GM12891 (cell line): ENCODE data around the gene SLC5A5.
A peak's percentile ranks its signal among the peaks of the same experiment; 100 is the strongest.

Source experiments
- DNase-seq: peaks from one replicate; pipeline ENCODE4 v3.0.0; 2011; ENCODE audit warnings: low spot score; ENCODE audit not compliant: insufficient read length
- FAIRE-seq: peaks from 2 replicates; lab custom pipeline; 2011; peaks lifted over from hg19 to GRCh38; lab: Jason Lieb, UNC
- PAX5 ChIP-seq: IDR thresholded peaks from 2 replicates; pipeline ENCODE4 v1.6.1; 2011; ENCODE audit warnings: low read length, moderate library complexity, mild to moderate bottlenecking; ENCODE audit not compliant: insufficient read depth, severe bottlenecking
- POLR2A ChIP-seq: IDR thresholded peaks from 2 replicates; pipeline ENCODE4 v1.6.1; 2011; ENCODE audit warnings: low read depth, low read length, control low read depth
- POLR2AphosphoS5 ChIP-seq: IDR thresholded peaks from 2 replicates; pipeline ENCODE4 v1.6.1; 2011; ENCODE audit warnings: low read depth, low read length, control low read depth
- POU2F2 ChIP-seq: IDR thresholded peaks from 2 replicates; pipeline ENCODE4 v1.6.1; 2011; ENCODE audit warnings: low read depth, mild to moderate bottlenecking, control low read depth, low read length, moderate library complexity
- SPI1 ChIP-seq: IDR thresholded peaks from 2 replicates; pipeline ENCODE4 v1.6.1; 2011; ENCODE audit warnings: low read depth, low read length, control low read depth
- TAF1 ChIP-seq: IDR thresholded peaks from 2 replicates; pipeline ENCODE4 v1.6.1; 2011; ENCODE audit warnings: low read depth, low read length, control low read depth

SLC5A5 gene

DNA sequence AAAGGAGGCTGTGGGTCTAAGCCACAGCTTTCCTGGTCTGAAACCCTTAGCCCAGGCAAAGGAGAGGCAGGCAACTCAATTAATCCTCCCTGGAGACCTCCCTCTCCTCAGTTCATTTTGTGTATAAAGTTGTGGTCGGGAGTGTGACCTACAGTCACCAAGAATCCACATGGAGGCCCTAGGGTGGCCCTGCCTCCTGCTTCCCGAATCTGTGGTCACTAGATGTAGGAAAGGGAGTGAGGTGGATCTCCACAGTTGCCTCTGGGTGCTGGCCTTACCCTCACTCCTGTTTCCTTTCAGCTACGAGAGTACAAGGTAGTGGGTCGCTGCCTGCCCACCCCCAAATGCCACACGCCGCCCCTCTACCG, 10.8 kb upstream of the SLC5A5 start:
- FAIRE-seq, result no peak
- no peak for TF ChIP-seq POU2F2
- TF ChIP-seq TAF1, result no peak
- no peak for TF ChIP-seq POLR2A
- TF ChIP-seq PAX5, result no peak
- no peak for TF ChIP-seq POLR2AphosphoS5
- no peak for TF ChIP-seq SPI1
- DNase-seq, result no peak

- DNase-seq, result no peak
- no peak for FAIRE-seq
- 0 out of 2 replicates have a peak, but pooled peaks have one; percentile 43 for TF ChIP-seq POLR2A
- no peak for TF ChIP-seq TAF1
Observed at GRCh38 chr19:17861542-17862402, 10.0 kb upstream of the SLC5A5 start.

- FAIRE-seq (no peak), DNase-seq (no peak)
- TF ChIP-seq SPI1, result no peak
- TF ChIP-seq PAX5, result peak; percentile 23
Observed at GRCh38 chr19:17862711-17863519, 8.8 kb upstream of the SLC5A5 start.

DNA sequence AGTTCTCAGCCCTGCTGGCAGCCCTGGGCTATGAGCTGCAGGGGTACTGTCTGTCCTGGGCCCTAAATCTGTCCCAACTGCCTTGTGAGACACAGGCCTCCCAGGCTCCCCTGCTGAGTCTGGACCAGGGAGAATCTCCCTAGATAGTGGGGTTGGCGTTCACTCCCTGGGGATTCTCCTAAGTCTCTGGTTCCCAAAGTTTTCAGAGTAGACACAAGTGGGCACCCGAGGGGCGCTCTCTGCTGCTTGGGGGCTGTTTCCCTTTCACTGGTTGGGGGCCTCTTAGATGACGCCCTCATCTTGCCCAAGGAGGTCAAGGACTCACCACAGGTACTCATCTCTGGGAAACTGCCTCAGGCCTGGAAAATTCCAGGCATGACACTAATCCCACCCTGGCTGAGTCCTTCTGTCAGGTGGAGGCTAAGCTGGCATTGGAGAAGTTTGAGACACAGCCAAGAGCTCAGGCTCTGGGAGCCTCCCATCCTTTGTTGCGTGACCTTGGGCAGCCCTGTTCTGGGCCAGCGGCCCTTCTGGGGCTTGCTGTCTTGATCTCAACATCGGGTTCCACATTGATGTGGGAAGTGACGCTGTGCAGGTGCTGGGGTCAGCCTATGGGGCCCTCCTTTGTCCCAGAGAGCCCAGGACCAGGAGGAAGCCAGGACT, 8.1 kb upstream of the SLC5A5 start:
- no peak for TF ChIP-seq POLR2A
- no peak for TF ChIP-seq PAX5
- TF ChIP-seq POU2F2, result no peak
- TF ChIP-seq POLR2AphosphoS5, result no peak; the same call in 1 of the 2 replicates
- TF ChIP-seq SPI1, result no peak
- no peak for TF ChIP-seq TAF1

GRCh38 chr19:17865364-17866311, 6.1 kb upstream of the SLC5A5 start:
- DNase-seq (no peak), FAIRE-seq (peak; percentile 57)
- peak; percentile 84 for TF ChIP-seq POLR2AphosphoS5
- peak; percentile 10; the same call in 1 of the 2 replicates for TF ChIP-seq POU2F2
- peak; percentile 73 for TF ChIP-seq POLR2A
- no peak for TF ChIP-seq TAF1

More for the DNA sequence above, 8.1 kb upstream of the SLC5A5 start:
- no peak for DNase-seq
- FAIRE-seq, result no peak

GRCh38 chr19:17866312-17866963, 5.3 kb upstream of the SLC5A5 start:
- TF ChIP-seq POLR2A, result no peak
- TF ChIP-seq PAX5, result no peak
- TF ChIP-seq POU2F2, result no peak
- 0 out of 2 replicates have a peak, but pooled peaks have one; percentile 11 for TF ChIP-seq POLR2AphosphoS5
- TF ChIP-seq SPI1, result no peak
- TF ChIP-seq TAF1, result no peak
- FAIRE-seq (no peak), DNase-seq (no peak)

- no peak for TF ChIP-seq POLR2A
- no peak for TF ChIP-seq POU2F2
- no peak for TF ChIP-seq SPI1
- TF ChIP-seq TAF1, result no peak
- TF ChIP-seq PAX5, result no peak
- TF ChIP-seq POLR2AphosphoS5, result no peak
- DNase-seq (no peak), FAIRE-seq (no peak)
Observed at GRCh38 chr19:17866964-17867486, 4.7 kb upstream of the SLC5A5 start.

- TF ChIP-seq PAX5 (no peak), SPI1 (no peak), POLR2AphosphoS5 (no peak), POU2F2 (no peak), TAF1 (no peak), POLR2A (no peak)
- DNase-seq (no peak), FAIRE-seq (no peak)
Observed at GRCh38 chr19:17868669-17869068, 3.1 kb upstream of the SLC5A5 start.
